Pulmonary artery endothelial cell (primary cell): ENCODE measurements around the gene FANCC. TPM values are rescaled to one million over a fixed set of nuclear protein-coding genes. Genes with fewer than 3 reads are reported as not detected.
"Not testable (repeated sequence)": the region's sequence is repeated elsewhere in the genome, so short reads cannot be mapped to it uniquely, and the experiment has no call there.

Source experiments
- DNase-seq: peaks from one replicate; pipeline ENCODE4 v3.0.0-alpha.2; 2011; ENCODE audit warnings: low read depth, low spot score
- total RNA-seq: library from RNA; depleted of rRNA; stranded (reverse); fragments of >200 nt; gene quantifications from 2 replicates; pipeline ENCODE4 v1.2.3, GENCODE V29; 2014

FANCC gene
- total RNA-seq, 1 donor from 2014 or later: 5.1 TPM

DNA sequence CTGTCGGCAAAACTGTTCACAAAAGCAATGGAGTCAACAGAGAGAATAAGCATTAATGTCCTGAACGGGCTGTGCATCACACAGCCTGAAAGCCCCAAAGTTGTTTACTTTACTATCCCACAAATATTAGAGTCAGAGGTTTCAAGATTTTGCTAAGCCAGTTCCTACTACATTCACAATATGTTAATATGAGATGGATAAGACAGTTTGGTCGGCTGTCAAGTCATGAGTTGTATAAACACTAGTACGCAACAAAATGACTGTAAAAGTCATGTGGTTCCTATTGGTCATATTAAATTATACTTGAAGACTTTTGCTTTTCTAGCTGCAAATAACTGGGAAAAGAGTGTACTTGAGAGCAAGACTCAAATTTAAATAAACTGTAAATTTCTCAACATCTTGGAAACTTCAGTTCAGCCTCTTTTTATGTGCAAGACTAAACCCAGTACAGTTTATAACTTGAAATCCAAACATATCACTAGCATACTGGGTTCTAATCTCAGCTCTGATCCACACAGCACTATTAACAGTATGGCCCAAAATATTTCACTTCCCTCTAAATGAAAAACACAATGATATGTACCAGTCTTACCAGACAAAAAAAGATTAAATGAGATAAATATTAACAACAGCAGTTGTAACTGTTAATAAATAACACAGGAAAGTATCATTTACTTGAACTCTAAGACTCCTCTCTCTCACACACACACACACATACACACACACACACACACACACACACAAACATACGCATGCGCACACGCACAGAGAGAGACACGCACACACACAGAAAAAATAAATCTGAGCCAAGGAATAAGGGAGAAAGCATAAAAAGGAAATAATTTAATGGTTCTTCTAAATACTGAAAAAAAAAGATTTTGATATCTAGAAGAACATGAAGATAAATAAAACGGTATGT lies 33.1 kb downstream of the FANCC start:
- DNase-seq: no peak

DNA sequence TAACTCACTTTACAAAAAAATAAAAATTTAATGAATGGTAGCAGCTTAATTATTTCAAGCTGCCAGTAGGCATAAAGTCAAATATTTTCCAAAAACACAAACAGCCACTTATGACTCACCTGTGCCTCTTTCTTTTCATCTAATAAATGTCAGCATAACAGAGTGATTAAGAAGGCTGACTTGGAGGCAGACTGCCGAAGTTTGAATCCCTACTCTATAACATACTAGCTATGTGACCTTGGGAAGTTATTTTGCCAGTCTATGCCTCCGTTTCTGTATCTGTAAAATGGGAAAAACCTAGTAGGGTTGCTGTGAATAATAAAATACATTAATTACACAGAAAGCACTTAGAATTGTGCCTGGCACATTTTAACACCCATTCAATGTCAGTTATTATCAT lies 33.8 kb downstream of the FANCC start:
- DNase-seq: no peak

DNA sequence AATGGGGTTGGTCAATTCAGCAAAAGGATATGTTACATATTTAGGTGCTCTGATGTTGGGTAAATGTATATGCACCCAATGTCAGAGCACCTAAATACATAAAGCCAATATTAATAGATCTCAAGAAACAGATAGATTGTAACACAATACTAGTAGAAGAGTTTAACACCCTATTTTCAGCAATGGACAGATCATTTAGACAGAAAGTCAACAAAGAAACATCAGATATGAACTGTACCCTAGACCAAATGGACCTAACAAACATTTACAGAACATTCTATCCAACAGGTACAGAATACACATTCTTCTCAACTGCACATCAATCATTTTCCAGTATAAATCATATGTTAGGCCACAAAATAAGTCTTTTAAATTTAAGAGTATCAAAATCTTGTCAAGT lies 35.2 kb downstream of the FANCC start:
- no peak for DNase-seq

DNA sequence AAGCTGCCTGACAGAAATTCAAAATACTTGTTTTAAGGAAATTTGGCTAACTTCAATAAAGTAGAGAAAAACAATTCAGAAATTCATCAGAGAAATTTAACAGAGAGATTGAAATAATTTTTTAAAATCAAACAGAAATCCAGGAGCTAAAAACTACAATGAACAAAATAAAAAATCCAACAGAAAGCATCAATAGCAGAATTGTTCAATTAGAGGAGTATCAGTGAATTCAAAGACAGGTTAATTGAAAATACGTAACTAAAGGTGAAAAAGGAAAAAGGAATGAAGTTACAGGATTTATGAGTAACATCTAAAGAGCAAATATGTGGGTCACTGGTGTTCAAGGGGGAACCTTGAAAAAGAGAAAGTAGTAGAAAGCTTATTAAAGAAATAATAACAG lies 36.8 kb downstream of the FANCC start:
- no peak for DNase-seq

DNA sequence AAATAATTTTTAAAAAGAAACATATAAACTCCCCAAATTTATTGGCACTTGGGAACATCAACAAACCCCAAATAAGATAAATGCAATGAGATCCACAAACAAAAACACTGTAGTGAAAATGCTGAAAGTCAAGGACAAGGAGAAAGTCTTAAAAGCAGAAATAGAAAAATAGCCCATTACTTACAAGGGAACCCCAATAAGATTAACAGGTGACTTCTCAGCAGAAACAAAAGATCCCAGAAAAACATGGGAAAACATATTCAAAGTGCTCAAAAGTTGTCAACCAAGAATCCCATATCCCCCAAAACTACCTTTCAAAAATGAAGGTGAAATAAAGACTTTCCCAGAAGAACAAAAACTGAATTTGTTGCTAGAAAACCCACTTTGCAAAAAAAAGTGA lies 40.0 kb downstream of the FANCC start:
- no peak for DNase-seq

DNA sequence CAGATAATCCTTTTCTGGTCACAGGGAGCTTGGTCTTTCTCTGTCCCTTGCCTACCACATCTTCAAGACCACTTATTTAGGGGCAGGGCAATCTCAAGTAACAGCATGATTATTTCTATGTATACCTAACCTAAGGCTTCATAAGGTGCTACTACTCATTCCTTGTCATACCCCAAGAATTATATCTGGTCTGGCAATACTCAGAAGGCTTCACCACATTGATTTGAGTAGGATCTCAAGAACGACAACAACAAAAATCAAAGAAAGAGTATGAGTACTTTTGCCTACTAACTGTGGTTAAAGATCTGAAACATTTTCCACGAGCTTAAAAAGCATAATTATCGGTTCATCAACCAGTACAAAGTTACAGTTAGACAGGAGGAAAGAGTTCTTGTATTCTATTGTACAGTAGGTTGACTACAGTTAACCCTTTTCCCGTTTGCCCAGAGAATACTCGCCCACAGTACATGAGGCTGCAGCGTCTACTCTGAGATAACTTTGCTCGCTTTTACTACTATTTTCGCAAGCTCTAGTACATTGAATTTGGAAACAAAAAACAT lies 41.0 kb downstream of the FANCC start:
- no peak for DNase-seq

DNA sequence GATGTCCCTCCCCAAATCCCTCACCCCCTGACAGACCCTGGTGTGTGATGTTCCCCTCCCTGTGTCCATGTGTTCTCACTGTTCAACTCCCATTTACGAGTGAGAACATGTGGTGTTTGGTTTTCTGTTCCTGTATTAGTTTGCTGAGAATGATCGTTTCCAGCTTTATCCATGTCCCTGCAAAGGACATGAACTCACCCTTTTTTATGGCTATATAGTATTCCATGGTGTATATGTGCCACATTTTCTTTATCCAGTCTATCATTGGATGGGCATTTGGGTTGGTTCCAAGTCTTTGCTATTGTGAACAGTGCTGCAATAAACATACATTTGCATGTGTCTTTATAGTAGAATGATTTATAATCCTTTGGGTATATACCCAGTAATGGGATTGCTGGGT lies 43.3 kb downstream of the FANCC start:
- not testable (repeated sequence) for DNase-seq

DNA sequence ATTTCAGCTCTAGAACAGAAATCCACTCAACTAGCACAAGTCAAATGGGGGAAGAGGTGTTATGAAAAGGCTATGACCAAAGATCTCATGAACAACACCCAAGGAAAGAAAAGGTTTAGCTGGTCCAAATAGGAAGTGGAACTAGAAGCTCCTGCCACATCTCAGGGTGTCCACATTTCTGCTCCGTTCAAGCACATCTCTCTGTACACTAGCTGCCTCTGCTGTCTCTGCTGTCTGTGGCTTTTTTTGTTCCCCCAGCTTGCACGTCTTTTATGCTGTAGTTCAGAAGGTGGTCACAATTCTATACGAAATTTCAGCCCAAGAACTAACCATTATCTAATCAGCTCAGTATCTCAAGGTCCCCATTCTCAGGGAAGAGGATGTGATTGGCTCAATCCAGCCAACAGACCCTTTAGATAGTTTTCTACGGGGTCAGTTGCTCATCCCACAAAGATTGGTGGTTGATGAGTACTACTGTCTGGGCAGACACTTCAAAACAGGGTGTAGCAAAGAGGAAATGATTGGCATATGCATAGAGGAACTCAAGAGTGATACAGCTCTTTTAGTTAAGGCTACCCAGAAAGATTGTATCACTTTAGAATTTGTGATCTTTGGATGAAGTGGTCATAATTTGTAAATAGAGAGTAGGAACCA lies 44.0 kb downstream of the FANCC start:
- DNase-seq: no peak

DNA sequence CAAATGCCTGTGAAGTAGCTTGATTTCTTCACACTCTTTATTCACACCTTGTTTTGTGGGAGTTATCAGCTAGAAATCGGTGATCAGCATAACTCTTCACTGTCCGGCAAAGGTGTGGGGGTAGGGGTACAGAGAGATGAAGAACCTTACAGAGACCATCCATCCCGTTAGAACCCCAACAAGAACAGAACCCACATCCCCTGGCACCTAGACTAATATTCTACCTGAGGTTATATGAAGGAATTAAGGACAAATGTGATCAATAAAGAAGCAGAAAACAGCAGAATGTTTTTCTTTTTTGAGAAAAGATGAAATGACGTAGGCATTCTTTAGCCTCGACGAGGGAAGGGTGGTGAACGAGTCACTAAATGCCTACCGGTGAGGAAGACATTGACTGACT lies 44.7 kb downstream of the FANCC start:
- DNase-seq: no peak

DNA sequence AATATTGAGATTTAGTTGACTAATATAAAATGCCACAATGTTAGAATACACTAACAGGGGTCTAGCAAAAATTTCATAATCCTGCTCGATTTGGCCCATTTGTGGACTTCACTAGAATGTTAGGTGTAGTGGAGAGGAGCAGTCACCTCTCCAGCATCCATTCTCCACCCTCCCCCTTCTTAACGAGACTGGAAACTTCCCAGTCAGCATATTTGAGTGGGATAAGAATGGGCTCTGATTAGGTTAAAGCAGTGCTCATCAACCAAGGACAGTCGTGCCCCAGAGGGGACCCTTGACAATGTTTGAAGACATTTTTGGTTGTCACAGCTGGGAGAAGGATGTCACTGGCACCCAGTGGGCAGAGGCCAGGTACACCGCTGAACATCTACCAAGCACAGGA lies 46.7 kb downstream of the FANCC start:
- DNase-seq: no peak

DNA sequence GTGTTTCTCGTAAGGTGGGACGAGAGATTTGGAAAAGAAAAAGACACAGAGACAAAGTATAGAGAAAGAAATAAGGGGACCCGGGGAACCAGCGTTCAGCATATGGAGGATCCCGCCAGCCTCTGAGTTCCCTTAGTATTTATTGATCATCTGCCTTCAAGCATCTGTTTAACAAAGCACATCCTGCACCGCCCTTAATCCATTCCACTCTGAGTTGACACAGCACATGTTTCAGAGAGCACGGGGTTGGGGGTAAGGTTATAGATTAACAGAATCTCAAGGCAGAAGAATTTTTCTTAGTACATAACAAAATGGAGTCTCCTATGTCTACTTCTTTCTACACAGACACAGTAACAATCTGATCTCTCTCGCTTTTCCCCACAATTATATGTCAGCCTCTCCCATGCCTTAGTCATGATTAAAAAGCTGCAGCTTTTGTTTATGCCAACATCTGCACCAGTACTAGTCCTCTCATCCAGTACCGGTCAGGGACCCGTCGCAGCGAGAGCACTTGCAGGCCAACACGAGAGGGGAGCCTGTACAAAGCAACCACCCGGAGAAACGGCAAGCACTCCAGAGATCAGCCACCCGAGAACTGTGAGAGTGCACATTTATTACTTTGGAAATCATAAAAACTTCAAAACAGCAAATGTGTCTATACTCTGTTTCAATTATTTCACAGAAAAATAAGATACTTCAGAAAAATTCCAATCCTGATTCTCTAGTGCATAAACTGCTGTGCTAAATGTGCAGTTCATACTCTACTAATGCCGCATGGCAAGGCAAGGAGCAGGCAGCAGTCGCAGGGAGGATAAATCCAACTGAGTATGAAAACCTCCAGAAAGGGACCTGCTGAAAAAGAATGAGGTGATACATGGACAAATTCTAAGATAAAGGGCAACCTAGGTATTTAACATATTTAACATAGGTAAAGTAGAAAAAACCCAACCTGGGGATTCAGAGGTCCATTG lies 47.4 kb downstream of the FANCC start:
- DNase-seq: not testable (repeated sequence)

DNA sequence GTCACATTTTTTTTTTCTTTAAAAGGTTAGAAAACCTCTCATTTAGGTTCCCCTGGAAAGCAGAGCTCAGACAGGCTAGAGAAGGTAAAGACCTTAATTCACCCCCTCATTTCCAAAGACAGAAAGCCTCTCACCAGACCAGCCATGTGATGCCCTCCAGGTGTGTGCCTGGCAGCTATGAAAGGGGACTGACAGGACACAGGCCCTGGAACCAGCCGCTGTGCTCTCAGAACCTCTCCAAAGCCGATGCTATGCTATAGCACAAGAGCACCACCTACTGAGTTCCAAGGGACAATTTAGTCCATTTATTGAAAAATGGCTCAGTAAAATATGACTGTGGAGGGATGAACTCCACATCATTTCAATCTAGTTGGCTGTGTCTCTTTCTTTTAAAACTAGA lies 48.8 kb downstream of the FANCC start:
- DNase-seq: no peak

DNA sequence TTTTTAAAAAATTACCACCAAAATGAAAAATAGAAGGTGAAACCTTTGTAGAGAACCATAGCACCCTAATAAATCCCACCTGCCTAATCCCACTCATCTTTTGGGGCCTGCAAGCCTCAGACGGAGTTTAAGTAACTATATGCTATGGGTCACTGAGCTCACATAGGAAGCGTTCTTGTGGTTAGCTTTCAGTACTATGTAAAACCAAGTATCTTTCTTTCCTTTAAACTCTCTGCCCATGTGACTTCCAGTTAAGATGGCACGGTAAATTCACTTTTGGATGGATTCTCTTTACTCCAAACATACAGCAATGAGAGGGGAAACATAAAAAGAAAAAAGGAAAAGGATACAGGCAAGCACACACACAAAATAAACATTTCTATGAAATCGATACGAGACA lies 50.9 kb downstream of the FANCC start:
- DNase-seq: no peak

DNA sequence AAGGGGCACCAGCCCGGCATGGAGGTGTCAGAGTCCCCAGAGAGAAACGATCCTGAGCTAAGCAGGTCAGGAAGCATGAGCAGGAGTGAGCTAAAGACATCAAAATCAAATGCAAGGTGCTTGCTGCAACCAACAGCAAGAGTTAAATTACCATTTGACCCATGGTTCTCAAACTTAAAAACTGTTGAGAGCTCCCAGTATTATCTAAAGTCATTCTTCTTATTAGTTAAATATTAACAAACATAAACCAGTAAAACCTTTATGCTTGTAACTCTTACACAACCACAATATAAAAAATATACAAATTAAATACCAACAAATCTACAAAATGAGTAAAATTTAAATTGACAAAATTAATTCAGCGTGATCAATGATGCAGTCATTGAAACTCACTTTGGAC lies 51.5 kb downstream of the FANCC start:
- no peak for DNase-seq

DNA sequence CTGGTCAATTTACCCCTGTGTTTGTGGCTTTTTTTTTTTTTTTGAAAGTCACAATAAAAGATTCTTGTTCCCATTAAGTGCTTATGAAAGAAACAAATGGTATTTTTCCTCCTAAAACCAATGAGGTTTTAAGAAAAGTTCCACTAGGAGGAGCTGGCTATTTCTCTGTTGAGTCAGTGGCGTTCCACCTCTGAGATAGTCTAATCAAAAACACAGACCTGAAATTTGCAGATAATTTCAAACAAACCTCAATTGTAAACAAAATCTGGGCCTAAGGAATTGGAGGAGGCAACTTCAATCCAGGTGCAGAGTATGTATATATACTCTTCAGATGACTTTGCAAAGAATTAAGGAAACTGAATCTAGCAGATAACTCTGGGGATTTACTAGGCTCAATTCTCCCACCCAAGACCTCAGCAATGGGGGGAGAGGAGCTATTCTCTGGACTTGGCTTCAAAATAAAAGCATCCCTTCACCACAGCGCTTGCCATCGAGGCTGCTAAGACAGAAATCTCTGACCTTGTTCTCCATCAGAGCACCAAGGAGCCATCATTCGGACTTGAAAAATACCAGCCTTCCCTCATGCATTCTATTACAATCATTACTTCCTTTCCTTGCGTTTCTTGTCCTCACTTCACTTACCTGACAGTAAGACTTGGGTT lies 52.4 kb downstream of the FANCC start:
- DNase-seq: no peak

DNA sequence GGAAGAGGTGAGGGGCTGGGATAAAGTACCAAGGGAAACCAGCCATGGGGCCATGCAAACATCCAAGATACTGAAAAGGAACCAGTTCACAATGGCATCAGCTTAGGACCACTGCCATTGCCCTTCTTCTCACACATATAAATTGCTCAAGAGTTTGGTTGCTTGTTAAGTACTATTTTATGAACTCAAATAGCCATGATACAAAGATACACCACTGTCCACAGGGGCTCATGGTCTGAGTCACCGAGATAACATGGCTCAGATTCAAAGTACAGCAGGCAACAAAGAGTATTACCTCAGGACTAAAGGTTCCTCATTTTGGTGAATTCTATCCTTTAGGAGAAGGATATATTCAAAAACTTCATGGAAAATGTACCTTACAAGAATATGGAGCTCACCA lies 55.6 kb downstream of the FANCC start:
- DNase-seq: no peak

DNA sequence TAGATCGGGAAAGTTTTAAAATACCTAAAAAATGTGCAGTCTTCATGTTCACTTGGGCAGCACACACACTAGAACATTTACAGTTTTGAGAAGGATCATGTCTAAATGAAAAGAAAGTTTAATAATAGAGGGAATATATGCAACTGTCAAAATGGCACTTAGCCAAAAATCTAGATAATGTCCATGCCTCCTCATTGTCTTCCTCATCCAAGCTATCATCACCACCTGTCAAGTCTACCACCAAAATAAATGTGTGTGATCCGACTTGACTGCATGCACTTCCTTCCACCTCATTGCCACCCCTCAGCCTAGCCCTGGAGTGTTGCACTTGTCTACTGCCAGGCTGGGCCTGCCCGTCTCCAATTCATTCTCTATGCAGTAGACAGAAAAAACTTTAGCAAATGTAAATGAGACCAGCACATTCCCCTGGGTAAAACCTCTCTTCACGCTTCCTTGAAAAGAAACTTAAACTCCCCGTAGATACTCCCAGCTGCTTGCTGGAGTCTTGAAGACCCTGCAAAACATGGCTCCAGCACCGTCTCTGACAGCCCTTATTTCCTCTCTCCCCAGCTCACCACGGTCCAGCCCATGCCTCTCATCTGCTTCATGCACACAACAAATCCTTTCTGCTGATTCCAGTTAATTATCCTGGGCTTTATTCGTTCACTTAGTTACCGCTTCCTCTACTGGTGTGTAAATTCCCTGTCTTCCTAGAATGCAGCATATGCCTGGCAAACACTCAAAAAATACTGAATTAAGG lies 66.9 kb downstream of the FANCC start:
- no peak for DNase-seq

DNA sequence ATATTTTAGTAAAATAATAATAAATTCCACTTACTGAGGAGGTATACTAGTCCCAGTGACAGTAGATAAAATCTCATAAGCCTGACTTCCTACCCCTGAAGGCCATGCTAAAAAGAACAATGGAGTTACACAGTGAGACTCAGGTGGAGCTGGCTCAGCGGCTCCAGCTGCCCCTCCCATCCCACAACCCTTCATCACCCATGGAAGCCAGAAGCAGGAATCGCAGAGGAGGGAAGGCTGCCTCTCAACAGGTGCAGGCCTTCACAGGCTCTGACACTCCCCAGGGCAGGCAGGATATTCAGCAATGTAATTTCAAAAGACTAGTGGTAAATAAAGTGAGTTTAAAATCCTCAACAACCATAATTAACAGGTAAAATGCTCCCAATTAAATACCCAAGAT lies 67.5 kb downstream of the FANCC start:
- no peak for DNase-seq

DNA sequence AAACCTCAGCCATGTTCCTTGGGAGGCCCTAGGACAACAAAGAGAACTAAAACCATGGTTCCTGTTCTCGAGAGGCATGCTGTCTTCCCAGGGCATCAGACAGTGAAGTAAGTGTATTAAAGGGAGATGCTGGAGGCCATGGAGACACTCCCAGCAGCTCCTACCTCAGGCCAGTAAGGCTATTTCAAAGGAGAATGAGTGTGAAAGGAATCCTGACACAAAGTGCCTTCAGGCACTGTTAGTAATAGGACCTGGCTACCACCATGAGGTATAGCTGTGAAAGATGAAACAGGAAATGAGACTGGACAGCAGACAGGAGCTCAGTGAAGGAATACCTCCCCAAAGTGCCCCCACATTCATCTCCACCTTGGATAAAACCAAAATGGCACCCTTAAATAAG lies 71.0 kb downstream of the FANCC start:
- no peak for DNase-seq

DNA sequence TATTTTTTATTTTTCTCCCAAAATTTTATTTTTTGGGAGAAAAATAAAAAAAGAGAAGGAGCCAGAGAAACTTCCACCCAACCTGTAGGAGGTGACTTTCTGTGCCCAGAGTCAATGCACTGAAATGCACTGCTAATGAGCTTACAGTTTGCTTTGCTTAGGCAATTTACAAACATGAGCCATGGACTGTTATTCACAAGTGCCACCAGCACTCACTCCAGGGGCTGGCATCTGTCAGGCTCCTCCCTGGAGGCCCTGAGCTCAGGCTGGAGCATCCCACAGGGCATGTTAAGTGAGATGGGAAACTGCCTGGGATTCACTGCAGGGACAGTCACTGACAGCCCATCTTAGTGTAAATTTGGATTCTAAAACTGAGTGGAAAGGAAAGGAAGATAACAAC lies 74.9 kb downstream of the FANCC start:
- DNase-seq: no peak
